ENCODE measurements around the gene TIMP4.

- TF ChIP-seq CTCF (IDR thresholded peaks at IDR 0.05), result no peak
- TF ChIP-seq EP300 (IDR thresholded peaks at IDR 0.05), result no peak
- TF ChIP-seq POLR2A (IDR thresholded peaks at IDR 0.05), result no peak
Observed at GRCh38 chr3:12198301-12198700, 39.6 kb upstream of the TIMP4 start.
